Activated CD8-positive, alpha-beta T cell treated with anti-CD3 and anti-CD28 coated beads, Interleukin-2, amount 10 ng/mL, durations not matched to agents 7 days and 5 days (primary cell): ENCODE measurements around the gene CCR4. TPM values are rescaled to one million over a fixed set of nuclear protein-coding genes. Genes with fewer than 3 reads are reported as not detected.

Source experiments
- ATAC-seq: fragments of 150-1000 bp; cut with Tn5 transposase; one replicate; pipeline ENCODE4 v1.10.0; 2021; ENCODE audit warnings: moderate library complexity
- CTCF ChIA-PET: fragments of 350-600 bp; sonication (Branson Sonifier 250); formaldehyde crosslinking; loops from one replicate; lab custom pipeline; 2021; ENCODE audit warnings: antibody characterized with exemption; lab: Charles Lee
- POLR2A ChIA-PET: fragments of 350-600 bp; sonication (Branson Sonifier 250); formaldehyde crosslinking; loops from one replicate; lab custom pipeline; 2021; ENCODE audit warnings: antibody characterized with exemption; lab: Charles Lee
- DNase-seq: peaks from one replicate; pipeline ENCODE4 v3.0.0-alpha.2; 2020
- H3K27ac Mint-ChIP-seq: one replicate; pipeline ENCODE4 v1.8.0; 2021; ENCODE audit warnings: mild to moderate bottlenecking, mixed read lengths
- H3K27me3 Mint-ChIP-seq: one replicate; pipeline ENCODE4 v1.8.0; 2021; ENCODE audit warnings: low read depth, mixed read lengths
- H3K36me3 Mint-ChIP-seq: one replicate; pipeline ENCODE4 v1.8.0; 2021; ENCODE audit warnings: low read depth, mixed read lengths
- H3K4me1 Mint-ChIP-seq: one replicate; pipeline ENCODE4 v1.8.0; 2021; ENCODE audit warnings: low read depth, mixed read lengths
- H3K4me3 Mint-ChIP-seq: one replicate; pipeline ENCODE4 v1.8.0; 2021; ENCODE audit warnings: mild to moderate bottlenecking, mixed read lengths
- H3K9me3 Mint-ChIP-seq: one replicate; pipeline ENCODE4 v1.8.0; 2022; ENCODE audit warnings: mixed read lengths; ENCODE audit not compliant: insufficient read depth
- total RNA-seq, 2 experiments: library from RNA; stranded (reverse); gene quantifications; one replicate each; pipeline ENCODE4 v1.2.3, GENCODE V29; 2021

CCR4 gene
- total RNA-seq, 2 experiments from 2014 or later = 2.9 TPM

GRCh38 chr3:33003308-33003707 is 51.9 kb downstream of the CCR4 start:
- ATAC-seq (no peak), DNase-seq (no peak)
- POLR2A ChIA-PET = no interaction called here
- peaks cover 46% of the 10 kb centered on the region for H3K4me1 Mint-ChIP-seq
- H3K9me3 Mint-ChIP-seq = no peaks in the 10 kb centered on the region
- H3K27me3 Mint-ChIP-seq = no peaks in the 10 kb centered on the region
- H3K36me3 Mint-ChIP-seq = peaks cover 56% of the 10 kb centered on the region
- H3K4me3 Mint-ChIP-seq = no peak overlapping the region
- CTCF ChIA-PET = interaction anchor here (1.1 to 1.8 kb wide), 2 partner anchors 28 to 58 kb away, joined by 3 to 4 read pairs; no protein-coding TSS in a partner anchor
- H3K27ac Mint-ChIP-seq = no peak overlapping the region

DNA sequence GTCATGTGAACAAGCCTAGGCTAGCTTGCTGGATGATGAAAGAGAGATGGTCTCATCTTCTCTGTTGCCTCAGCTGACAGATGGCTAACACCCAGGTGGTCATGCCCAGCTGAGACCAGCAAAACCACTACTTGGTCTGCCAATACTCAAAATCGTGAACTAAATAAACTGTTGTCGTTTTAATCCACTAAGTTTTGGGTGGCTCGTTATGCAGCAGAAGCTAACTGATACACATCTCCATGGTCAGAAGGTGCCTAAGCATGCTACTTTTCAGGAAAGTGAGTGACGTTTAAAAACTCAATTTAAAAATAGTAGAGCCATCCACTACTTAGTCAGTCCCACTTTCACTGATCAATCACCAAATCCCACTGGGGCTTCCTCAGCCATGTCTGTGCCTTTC is 52.8 kb downstream of the CCR4 start:
- CTCF ChIA-PET = interaction anchor here (1.2 kb wide), 1 partner anchor 35 kb away, joined by 3 read pairs; no protein-coding TSS in a partner anchor

GRCh38 chr3:33004961-33005360 is 53.5 kb downstream of the CCR4 start:
- H3K9me3 Mint-ChIP-seq = no peaks in the 10 kb centered on the region
- H3K27me3 Mint-ChIP-seq = no peaks in the 10 kb centered on the region
- H3K4me1 Mint-ChIP-seq = peaks cover 38% of the 10 kb centered on the region
- peaks cover 49% of the 10 kb centered on the region for H3K36me3 Mint-ChIP-seq
- no peak overlapping the region for H3K27ac Mint-ChIP-seq
- ChIA-PET CTCF (interaction anchor here (0.6 to 1.4 kb wide), 3 partner anchors 26 to 70 kb away, joined by 3 read pairs; no protein-coding TSS in a partner anchor), POLR2A (no interaction called here)
- DNase-seq = no peak
- no peak overlapping the region for H3K4me3 Mint-ChIP-seq
- no peak for ATAC-seq

More for the DNA sequence above, 52.8 kb downstream of the CCR4 start:
- Mint-ChIP-seq H3K4me1 (peaks cover 42% of the 10 kb centered on the region), H3K27me3 (no peaks in the 10 kb centered on the region), H3K36me3 (peaks cover 52% of the 10 kb centered on the region), H3K4me3 (no peak overlapping the region), H3K27ac (no peak overlapping the region), H3K9me3 (no peaks in the 10 kb centered on the region)
- no peak for ATAC-seq
- no peak for DNase-seq
- POLR2A ChIA-PET = no interaction called here

Other genes with a start within 250 kb of the CCR4 start
- gene TRIM71, start 133.6 kb upstream of the CCR4 start, total RNA-seq = not detected
- gene GLB1, start 145.5 kb downstream of the CCR4 start, total RNA-seq = 10 to 100 TPM; 37.8 to 38.7 TPM
- 10 to 100 TPM; 11.9 to 12.1 TPM for gene TMPPE, start 145.5 kb downstream of the CCR4 start, total RNA-seq
- 10 to 100 TPM; 21.2 to 22.5 TPM for gene CRTAP, start 162.4 kb downstream of the CCR4 start, total RNA-seq